ENCODE measurements around the gene YIPF3.

YIPF3 gene

GRCh38 chr6:43493230-43493629 is 23.5 kb downstream of the YIPF3 start (continued):
- TF ChIP-seq GLIS3 (CRISPR knock-in tag; IDR thresholded peaks at IDR 0.05), result no peak
- TF ChIP-seq OSR1 (CRISPR knock-in tag; IDR thresholded peaks at IDR 0.05), result no peak

- ATAC-seq, result peak; percentile 26
Observed at GRCh38 chr6:43492673-43493072, 24.1 kb downstream of the YIPF3 start.

GRCh38 chr6:43491750-43492661 is 24.7 kb downstream of the YIPF3 start:
- ATAC-seq, result peak; percentile 73
- TF ChIP-seq GLIS3 (CRISPR knock-in tag; IDR thresholded peaks at IDR 0.05) (no peak), ZNF565 (CRISPR knock-in tag; conservative IDR thresholded peaks at IDR 0.05; ENCODE audit: low read depth) (no peak), PATZ1 (CRISPR knock-in tag; IDR thresholded peaks at IDR 0.05; ENCODE audit: borderline replicate concordance) (no peak), ZNF70 (CRISPR knock-in tag; IDR thresholded peaks at IDR 0.05) (no peak)

More at GRCh38 chr6:43492673-43493072, 24.1 kb downstream of the YIPF3 start:
- TF ChIP-seq CREB5 (CRISPR knock-in tag; IDR thresholded peaks at IDR 0.05; ENCODE audit: low read depth) (no peak), CSDC2 (CRISPR knock-in tag; IDR thresholded peaks at IDR 0.05) (no peak), POU6F1 (CRISPR knock-in tag; IDR thresholded peaks at IDR 0.05; ENCODE audit: borderline replicate concordance, low read depth) (no peak), BACH2 (CRISPR knock-in tag; IDR thresholded peaks at IDR 0.05; ENCODE audit: borderline replicate concordance) (no peak), PATZ1 (CRISPR knock-in tag; IDR thresholded peaks at IDR 0.05; ENCODE audit: borderline replicate concordance) (no peak), RARB (CRISPR knock-in tag; IDR thresholded peaks at IDR 0.05) (no peak)

GRCh38 chr6:43490523-43490939 is 26.2 kb downstream of the YIPF3 start:
- no peak for ATAC-seq

More at GRCh38 chr6:43490523-43490939, 26.2 kb downstream of the YIPF3 start:
- no peak for TF ChIP-seq ISL1 (CRISPR knock-in tag; IDR thresholded peaks at IDR 0.05)
- no peak for TF ChIP-seq ARNTL (CRISPR knock-in tag; IDR thresholded peaks at IDR 0.05; ENCODE audit: borderline replicate concordance, low read depth)
- no peak for TF ChIP-seq TSHZ2 (CRISPR knock-in tag; IDR thresholded peaks at IDR 0.05)

Measured in SK-N-SH treated with all-trans-retinoic acid at 6 μM for 48 hours (cell line).